ENCODE measurements around the gene PALM.
"Not testable (repeated sequence)": the region's sequence is repeated elsewhere in the genome, so short reads cannot be mapped to it uniquely, and the experiment has no call there.

The PALM gene

GRCh38 chr19:732148-733069, 23.7 kb downstream of the PALM start:
- DNase-seq (ENCODE audit: low read depth), result no peak

- DNase-seq (ENCODE audit: low read depth), result no peak
Measured at GRCh38 chr19:734716-735115, 26.0 kb downstream of the PALM start.

- DNase-seq (ENCODE audit: low read depth), result no peak
Measured at GRCh38 chr19:736125-736524, 27.4 kb downstream of the PALM start.

GRCh38 chr19:737591-738093, 28.9 kb downstream of the PALM start:
- peak; percentile 45 for DNase-seq (ENCODE audit: low read depth)

- no peak for DNase-seq (ENCODE audit: low read depth)
Measured at GRCh38 chr19:738509-739128, 29.9 kb downstream of the PALM start.

GRCh38 chr19:739998-740715, 31.4 kb downstream of the PALM start:
- DNase-seq (ENCODE audit: low read depth), result no peak

- DNase-seq (ENCODE audit: low read depth), result not testable (repeated sequence)
Measured at GRCh38 chr19:740816-741505, 32.2 kb downstream of the PALM start.

GRCh38 chr19:741506-742131, 32.9 kb downstream of the PALM start:
- no peak for DNase-seq (ENCODE audit: low read depth)

- DNase-seq (ENCODE audit: low read depth), result no peak
Measured at GRCh38 chr19:742540-743075, 33.9 kb downstream of the PALM start.

- DNase-seq (ENCODE audit: low read depth), result no peak
Measured at GRCh38 chr19:743168-743687, 34.5 kb downstream of the PALM start.

- DNase-seq (ENCODE audit: low read depth), result not testable (repeated sequence)
Measured at GRCh38 chr19:745138-745537, 36.4 kb downstream of the PALM start.

GRCh38 chr19:746208-746819, 37.6 kb downstream of the PALM start:
- no peak for DNase-seq (ENCODE audit: low read depth)

- DNase-seq (ENCODE audit: low read depth), result no peak
Measured at GRCh38 chr19:746956-747355, 38.2 kb downstream of the PALM start.

GRCh38 chr19:747432-748273, 38.9 kb downstream of the PALM start:
- DNase-seq (ENCODE audit: low read depth), result no peak

GRCh38 chr19:748274-748598, 39.5 kb downstream of the PALM start:
- no peak for DNase-seq (ENCODE audit: low read depth)

- no peak for DNase-seq (ENCODE audit: low read depth)
Measured at GRCh38 chr19:749811-750210, 41.1 kb downstream of the PALM start.

GRCh38 chr19:750640-751423, 42.1 kb downstream of the PALM start, which contains the start of gene MISP:
Gene MISP (plus strand): TSS chr19:751112. CDS start chr19:756947, 5,835 bp downstream.
- no peak for DNase-seq (ENCODE audit: low read depth)

GRCh38 chr19:751501-752341, 43.0 kb downstream of the PALM start:
- DNase-seq (ENCODE audit: low read depth), result no peak

Data from stimulated activated CD8-positive, alpha-beta memory T cell treated with anti-CD3 and anti-CD28 coated beads, Interleukin-15, amount 100 ng/mL, for 1 hour (primary cell).